ENCODE measurements around the gene ACBD4. TPM values are rescaled to one million over a fixed set of nuclear protein-coding genes. Genes with fewer than 3 reads are reported as not detected.

The ACBD4 gene
- polyA plus RNA-seq, 1 experiment: 4.0 TPM

DNA sequence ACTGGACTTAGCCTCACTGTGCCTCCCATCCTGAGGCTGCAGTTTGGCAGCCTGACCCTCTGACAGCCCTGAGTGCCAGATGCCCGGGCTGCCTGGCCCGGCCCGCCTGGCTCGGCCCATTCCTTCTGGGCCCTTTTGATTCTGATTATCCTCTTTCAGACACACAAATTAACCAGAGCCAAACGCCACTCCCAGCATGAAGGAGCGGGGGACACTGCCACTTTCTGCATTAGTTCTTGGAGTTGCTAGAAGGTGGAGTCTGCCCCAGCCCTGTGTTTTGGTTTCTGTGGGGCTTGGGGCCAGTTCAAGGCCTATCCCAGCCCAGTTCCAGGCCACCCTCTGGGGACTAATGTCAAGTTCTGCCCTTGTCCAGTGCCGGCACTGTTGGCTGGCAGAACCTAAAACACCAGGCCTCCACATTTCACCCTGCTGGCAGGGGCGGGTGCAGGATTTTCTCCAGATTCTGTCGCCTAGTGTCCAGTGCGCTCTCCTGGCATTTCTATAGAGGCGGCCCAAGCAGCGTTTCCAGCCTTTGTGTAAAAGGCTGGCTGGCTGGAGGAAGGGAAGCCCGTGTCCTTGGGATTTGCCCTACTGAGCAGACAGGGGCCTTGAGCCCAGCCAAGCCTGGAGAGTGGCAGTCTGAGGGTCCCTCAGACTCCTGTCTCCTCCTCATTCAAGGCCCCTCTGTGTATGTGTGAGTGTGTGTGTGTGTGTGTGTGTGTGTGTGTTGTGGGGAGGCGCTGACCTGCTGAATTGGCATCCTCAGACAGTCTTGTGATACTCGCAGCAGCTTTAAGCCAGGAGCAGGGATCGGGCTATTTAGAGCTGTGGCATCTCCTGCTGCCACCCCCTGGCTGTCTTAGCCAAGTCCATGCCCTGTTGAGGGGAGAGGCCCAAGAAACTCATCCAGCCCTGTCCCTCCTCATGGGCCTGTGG, 24.5 kb upstream of the ACBD4 start:
- Histone ChIP-seq H3K4me3 (ENCODE audit: low read depth, low read length) (no peak overlapping the region), H3K9me3 (ENCODE audit: control insufficient read depth, insufficient read depth, low read length) (no peaks in the 10 kb centered on the region; the same call in 1 of the 2 replicates), H3K27me3 (ENCODE audit: control insufficient read depth, insufficient read depth, low read length) (no peaks in the 10 kb centered on the region), H3K27ac (ENCODE audit: low read depth, low read length) (peak overlapping the region; percentile 11)
- TF ChIP-seq, protein P1, sequence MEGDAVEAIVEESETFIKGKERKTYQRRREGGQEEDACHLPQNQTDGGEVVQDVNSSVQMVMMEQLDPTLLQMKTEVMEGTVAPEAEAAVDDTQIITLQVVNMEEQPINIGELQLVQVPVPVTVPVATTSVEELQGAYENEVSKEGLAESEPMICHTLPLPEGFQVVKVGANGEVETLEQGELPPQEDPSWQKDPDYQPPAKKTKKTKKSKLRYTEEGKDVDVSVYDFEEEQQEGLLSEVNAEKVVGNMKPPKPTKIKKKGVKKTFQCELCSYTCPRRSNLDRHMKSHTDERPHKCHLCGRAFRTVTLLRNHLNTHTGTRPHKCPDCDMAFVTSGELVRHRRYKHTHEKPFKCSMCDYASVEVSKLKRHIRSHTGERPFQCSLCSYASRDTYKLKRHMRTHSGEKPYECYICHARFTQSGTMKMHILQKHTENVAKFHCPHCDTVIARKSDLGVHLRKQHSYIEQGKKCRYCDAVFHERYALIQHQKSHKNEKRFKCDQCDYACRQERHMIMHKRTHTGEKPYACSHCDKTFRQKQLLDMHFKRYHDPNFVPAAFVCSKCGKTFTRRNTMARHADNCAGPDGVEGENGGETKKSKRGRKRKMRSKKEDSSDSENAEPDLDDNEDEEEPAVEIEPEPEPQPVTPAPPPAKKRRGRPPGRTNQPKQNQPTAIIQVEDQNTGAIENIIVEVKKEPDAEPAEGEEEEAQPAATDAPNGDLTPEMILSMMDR (IDR thresholded peaks at IDR 0.05; ENCODE audit: low read depth, low read length): no peak
- ChIA-PET CTCF (interaction anchor here (1.5 kb wide), 1 partner anchor 25 kb away, joined by 9 read pairs; the partner anchor contains the start of gene ACBD4), POLR2A (interaction anchor here (0.7 to 2.0 kb wide), 2 partner anchors 17 to 264 kb away, joined by 5 read pairs; no protein-coding TSS in a partner anchor)
- no peak for DNase-seq (ENCODE audit: low read depth, low spot score)

DNA sequence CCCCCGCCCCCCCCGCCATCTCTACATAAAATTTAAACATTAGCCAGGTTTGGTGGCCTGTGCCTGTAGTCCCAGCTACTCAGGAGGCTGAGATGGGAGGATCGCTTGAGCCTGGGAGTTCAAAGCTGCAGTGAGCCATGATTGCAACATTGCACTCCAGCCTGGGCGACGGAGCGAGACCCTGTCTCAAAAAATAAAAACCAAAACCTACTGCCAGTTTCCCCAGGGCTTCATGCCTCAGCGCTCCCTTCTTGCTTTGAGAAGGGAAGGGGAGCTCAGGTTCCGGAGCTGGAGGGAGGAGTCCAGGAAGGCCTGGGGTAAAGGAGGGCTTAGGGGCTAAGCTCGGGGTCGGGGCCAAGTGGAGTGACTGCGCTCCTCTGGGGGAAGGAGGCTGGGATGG, 23.6 kb upstream of the ACBD4 start:
- ChIA-PET CTCF (interaction anchor here (0.6 to 1.5 kb wide), 4 partner anchors 13 to 233 kb away, joined by 3 to 9 read pairs (median 6); partner anchors contain the start of gene ACBD4), POLR2A (interaction anchor here (0.7 to 2.0 kb wide), 3 partner anchors 9 to 263 kb away, joined by 3 to 5 read pairs (median 5); no protein-coding TSS in a partner anchor)
- Histone ChIP-seq H3K4me3 (ENCODE audit: low read depth, low read length) (no peak overlapping the region), H3K9me3 (ENCODE audit: control insufficient read depth, insufficient read depth, low read length) (no peaks in the 10 kb centered on the region; the same call in 1 of the 2 replicates), H3K27me3 (ENCODE audit: control insufficient read depth, insufficient read depth, low read length) (no peaks in the 10 kb centered on the region), H3K27ac (ENCODE audit: low read depth, low read length) (no peak overlapping the region)
- no peak for DNase-seq (ENCODE audit: low read depth, low spot score)
- TF ChIP-seq, protein P1 (IDR thresholded peaks at IDR 0.05; ENCODE audit: low read depth, low read length): no peak

DNA sequence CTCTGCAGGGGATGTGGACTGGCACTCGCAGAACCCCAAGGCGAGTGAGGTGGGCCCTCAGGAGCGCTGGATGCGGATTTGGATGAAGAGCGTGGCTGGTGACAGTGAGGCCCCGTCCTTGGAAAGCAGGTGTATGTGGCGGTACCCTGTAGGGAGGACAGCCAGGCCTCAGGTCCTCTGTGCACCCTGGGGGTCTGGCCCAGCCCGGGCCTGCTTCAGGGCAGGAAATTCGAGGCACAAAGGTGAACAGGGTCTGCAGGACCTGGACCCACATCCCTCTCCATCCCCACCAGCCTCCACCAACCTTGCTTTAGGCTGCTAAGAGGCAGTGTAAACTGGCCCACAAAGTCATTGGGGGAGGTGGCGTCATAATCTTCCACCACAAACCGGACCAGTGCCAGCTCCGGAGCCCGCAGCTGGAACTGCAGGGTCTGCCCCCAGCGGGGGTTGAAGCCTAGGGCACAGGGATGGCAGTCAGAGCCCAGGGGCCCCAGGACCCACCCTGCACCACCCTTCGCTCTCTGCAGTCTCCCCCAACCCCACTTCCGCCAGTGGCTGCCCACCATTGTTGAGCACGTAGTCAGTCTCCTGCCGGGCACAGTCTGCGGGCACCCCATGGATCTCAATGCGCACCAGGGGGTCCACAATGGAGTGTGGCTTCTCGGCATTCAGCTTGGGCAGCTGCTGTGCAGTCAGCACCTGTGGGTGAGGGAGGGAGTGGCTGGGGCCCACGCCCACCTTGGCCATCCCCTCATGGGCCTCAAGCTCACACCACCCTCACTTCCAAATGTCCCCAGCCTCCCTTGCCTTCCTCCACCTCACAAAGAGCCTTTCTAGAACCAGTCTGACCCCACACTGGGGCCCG, 22.7 kb upstream of the ACBD4 start:
- Histone ChIP-seq H3K27ac (ENCODE audit: low read depth, low read length) (no peak overlapping the region), H3K4me3 (ENCODE audit: low read depth, low read length) (no peak overlapping the region), H3K27me3 (ENCODE audit: control insufficient read depth, insufficient read depth, low read length) (no peaks in the 10 kb centered on the region), H3K9me3 (ENCODE audit: control insufficient read depth, insufficient read depth, low read length) (no peaks in the 10 kb centered on the region; the same call in 1 of the 2 replicates)
- POLR2A ChIA-PET: interaction anchor here (0.6 to 2.0 kb wide), 2 partner anchors 15 to 36 kb away, joined by 5 to 7 read pairs; no protein-coding TSS in a partner anchor
- no peak for DNase-seq (ENCODE audit: low read depth, low spot score)
- TF ChIP-seq, protein P1 (IDR thresholded peaks at IDR 0.05; ENCODE audit: low read depth, low read length): no peak
- CTCF ChIA-PET: interaction anchor here (0.6 to 1.5 kb wide), 4 partner anchors 14 to 234 kb away, joined by 3 to 9 read pairs (median 5); partner anchors contain the start of gene ACBD4

DNA sequence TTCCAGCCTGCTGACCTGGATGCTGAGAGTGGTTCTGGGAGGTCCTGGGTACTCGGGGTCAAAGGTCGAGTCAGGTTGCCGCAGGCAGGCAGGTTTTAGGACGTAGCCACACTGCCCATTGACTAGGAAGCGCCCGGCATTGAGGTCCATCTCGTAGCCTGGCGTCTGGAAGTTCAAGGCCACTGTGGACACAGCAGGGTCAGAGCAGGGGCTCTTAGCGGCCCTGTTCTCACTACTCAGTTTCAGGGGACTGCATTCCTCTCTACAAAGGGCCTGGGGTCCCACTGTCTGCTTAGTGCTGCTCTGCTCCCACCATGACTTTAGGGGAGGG, 22.1 kb upstream of the ACBD4 start:
- Histone ChIP-seq H3K9me3 (ENCODE audit: control insufficient read depth, insufficient read depth, low read length) (no peaks in the 10 kb centered on the region; the same call in 1 of the 2 replicates), H3K27me3 (ENCODE audit: control insufficient read depth, insufficient read depth, low read length) (no peaks in the 10 kb centered on the region), H3K27ac (ENCODE audit: low read depth, low read length) (no peak overlapping the region), H3K4me3 (ENCODE audit: low read depth, low read length) (no peak overlapping the region)
- TF ChIP-seq, protein P1 (IDR thresholded peaks at IDR 0.05; ENCODE audit: low read depth, low read length): no peak
- POLR2A ChIA-PET: interaction anchor here (0.6 kb wide), 1 partner anchor 37 kb away, joined by 7 read pairs; no protein-coding TSS in a partner anchor
- DNase-seq (ENCODE audit: low read depth, low spot score): no peak
- CTCF ChIA-PET: no interaction called here

Data from AG04450 (cell line).